Posterior vena cava (tissue), 2 donors: ENCODE measurements around the gene NCAPG2. TPM values are rescaled to one million over a fixed set of nuclear protein-coding genes. Genes with fewer than 3 reads are reported as not detected.

Experiments
- DNase-seq: peaks from one replicate; pipeline ENCODE4 v3.0.0-alpha.2; 2020; ENCODE audit warnings: low spot score
- intact Hi-C, 2 donors: fragments of 100-400 bp; cut with DNase I; formaldehyde crosslinking; loops; one replicate each; pipeline versions ENCODE4 v1.14.1 to v1.14.2; 2022 to 2023
- total RNA-seq, 2 donors: library from RNA; stranded (reverse); fragmentation: NEBNext Ultra II Directional; extraction: Animal tissue kit (Norgen Biotek cat#: 25700); gene quantifications; one replicate each; pipeline ENCODE4 v1.2.1, GENCODE V29; 2021
- donor health status: DM: yes; HTN: yes; CAD: no.
- donor health status: DM: yes; HTN: yes; CAD: no.

NCAPG2 gene
- total RNA-seq, 2 donors from 2014 or later = 6.4 to 8.4 TPM

DNA sequence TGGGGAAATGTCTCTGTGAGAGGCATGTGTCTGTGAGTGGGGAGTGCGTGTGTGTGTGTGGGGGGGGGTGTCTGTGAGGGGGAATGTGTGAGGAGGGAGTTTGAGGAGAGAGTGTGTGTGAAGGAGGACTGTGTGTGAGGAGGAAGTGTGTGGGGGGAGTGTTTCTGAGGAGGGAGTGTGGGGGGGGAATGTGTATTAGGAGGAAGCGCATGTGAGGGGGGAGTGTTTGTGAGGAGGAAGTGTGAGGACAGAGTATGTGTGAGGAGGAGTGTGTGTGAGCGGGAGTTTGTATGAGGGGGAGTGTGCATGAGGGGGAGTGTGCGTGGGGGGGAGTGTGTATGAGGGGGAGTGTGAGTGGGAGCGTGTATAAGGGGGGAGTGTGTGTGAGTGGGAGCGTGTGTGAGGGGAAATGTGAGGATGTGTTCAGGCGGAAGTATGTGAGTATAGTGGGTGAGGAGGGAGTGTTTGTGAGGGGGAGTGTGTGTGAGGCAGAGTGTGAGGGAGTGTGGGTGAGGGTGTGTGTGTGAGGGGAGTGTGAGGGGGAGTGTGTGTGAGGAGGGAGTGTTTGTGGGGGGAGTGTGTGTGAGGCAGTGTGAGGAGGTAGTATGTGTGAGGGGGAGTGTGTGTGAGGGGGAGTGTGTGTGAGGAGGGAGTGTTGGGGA is 95.2 kb downstream of the NCAPG2 start:
- intact Hi-C loops = no loop called here
- DNase-seq = no peak

- no peak for DNase-seq
- intact Hi-C loops = no loop called here
Observed at GRCh38 chr7:158607563-158607962, 97.0 kb downstream of the NCAPG2 start.

DNA sequence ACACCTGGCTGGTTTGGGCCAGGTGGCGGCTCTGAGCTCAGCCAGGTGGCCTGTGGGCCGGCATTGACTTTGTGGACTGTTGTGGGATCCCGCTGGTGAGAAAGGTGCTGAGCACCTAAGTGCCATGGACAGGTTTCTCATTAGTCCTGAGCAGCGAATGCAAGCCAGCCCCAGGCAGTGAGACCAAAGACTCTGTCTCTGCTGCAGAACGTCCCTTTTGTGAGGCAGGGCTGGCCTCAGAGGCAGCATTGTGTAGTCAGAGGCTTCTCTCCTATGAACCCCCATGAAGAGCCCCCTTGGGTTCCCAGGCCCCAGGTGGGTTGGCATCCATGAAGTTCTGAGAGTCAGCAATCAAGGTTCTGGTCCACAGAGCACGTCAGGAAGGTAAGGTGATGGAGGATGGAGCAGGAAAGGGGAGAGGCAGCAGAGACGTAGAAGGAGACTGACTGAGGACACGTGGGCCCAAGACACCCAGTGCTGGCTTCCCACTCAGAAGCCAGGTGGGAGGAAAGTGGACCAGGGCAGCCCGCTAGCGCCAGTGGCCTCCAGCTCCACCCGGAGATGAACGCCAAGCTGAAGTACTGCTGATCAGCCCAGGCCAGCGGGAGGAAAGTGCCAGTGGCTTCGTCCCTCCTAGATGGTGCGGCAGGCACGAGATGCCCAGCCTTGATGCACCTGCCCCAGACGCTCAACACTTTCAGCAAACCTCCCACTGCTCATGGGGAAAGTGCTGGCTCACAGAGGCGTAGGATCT is 97.8 kb downstream of the NCAPG2 start:
- intact Hi-C loops = no loop called here

GRCh38 chr7:158606129-158606528 is 98.5 kb downstream of the NCAPG2 start:
- no peak for DNase-seq

More for the DNA sequence above, 97.8 kb downstream of the NCAPG2 start:
- no peak for DNase-seq

DNA sequence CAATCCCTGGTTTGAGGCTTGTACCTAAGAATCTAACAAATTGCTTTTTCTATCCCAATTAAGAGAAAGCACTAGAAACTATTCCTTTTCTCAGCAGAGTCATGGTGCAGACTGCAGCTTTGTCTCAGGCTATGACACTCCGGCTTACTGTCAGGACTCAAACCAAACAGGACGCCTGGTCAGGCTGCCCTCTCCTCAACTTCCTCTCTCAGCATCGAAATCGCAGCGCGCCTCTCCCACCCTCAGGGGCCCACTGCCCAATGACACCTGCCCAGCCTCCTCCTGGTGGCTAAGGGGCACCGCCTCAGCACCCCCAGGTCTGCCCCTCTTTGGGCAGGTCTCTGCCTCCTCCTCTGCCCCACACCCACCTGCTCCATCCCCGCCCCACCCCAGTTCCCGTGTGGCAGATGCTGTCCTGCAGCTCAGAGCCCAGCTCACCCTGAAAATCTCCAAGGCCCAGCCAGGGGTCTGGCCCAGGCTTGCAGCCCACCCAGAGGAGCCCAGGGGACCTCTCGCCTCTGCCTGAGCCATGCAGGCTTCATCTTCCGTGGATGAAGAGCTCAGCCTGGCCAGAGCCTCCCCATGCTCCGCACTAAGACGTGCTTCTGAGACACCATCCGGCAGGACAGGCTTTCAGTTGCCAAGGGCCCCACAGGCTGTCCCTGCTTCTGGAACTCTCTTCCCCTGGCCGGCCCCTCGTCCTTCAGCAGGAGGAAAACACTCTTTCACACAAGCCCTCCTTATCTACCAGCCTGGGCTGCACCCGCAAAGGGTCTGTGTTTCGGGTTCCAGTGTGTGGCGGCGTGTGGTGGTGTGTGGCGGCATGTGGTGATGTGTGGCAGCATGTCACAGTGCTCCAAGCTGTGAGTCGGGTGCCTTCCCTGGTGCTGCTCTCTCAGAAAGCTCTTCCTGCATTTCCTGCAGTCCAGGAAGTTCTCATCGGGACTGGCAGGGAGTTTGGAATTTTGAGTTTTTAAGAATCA is 100.5 kb downstream of the NCAPG2 start:
- DNase-seq = no peak
- intact Hi-C loops = no loop called here

More at GRCh38 chr7:158606129-158606528, 98.5 kb downstream of the NCAPG2 start:
- intact Hi-C loops = no loop called here

- DNase-seq = no peak
- intact Hi-C loops = no loop called here
Observed at GRCh38 chr7:158602905-158603772, 101.5 kb downstream of the NCAPG2 start.

- DNase-seq = no peak
- intact Hi-C loops = no loop called here
Observed at GRCh38 chr7:158602041-158602440, 102.6 kb downstream of the NCAPG2 start.

GRCh38 chr7:158601090-158601489 is 103.5 kb downstream of the NCAPG2 start:
- no peak for DNase-seq
- intact Hi-C loops = no loop called here

DNA sequence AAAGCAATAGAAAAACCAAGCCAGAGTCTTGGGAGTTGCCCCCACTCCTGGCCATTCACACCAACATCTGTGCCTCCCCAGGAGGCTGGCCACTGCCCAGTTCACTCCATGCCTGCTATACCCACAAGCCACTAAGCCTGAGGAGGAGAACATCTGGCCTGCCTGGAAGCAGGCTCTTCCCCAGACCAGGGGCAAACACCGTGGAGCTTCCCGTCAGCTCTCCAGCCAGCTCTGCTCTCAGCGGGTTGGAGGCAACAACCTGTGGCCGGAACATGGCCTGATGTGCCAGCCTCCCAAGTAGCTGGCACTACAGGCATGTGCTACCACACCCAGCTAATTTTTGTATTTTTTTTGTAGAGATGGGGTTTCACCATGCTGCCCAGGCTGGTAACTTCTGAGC is 107.9 kb downstream of the NCAPG2 start:
- no peak for DNase-seq
- intact Hi-C loops = no loop called here

GRCh38 chr7:158596309-158596708 is 108.3 kb downstream of the NCAPG2 start:
- intact Hi-C loops = no loop called here
- DNase-seq = no peak

DNA sequence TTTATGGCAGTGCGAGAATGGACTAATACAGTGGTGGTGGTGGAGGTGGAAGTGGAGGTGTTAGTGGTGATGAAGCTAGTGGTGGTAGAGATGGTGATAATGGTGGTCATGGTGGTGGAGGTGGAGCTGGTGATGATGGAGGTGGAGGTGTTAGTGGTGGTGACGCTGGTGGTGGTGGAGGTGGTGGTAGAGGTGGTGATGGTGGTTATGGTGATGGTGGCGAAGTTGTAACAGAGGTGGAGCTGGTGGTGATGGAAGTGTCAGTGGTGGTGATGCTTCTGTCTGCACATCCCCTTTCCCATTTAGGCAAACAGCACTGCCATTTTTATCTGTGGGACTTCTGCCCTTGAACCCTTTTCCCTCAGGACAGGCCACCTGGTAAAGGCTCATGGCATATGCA is 109.5 kb downstream of the NCAPG2 start:
- DNase-seq = no peak
- intact Hi-C loops = no loop called here

DNA sequence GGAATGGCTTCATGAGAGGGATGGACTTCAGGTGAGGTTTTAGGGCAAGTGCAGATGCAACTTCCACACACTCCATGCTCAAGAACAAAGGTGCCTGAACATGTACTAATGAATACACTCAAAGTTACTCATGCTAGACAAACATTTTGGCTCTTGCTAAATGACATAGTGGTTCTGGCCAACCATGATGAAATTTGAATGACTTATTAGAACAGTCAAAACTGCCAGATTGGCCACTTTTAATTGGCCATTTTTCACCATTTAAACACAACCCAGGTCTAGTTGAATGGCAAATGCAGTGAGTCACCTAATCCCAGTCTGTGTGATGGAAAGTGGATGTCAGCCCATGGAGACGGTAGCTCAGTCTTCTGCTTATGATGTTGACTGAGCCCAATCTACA is 112.1 kb downstream of the NCAPG2 start:
- no peak for DNase-seq
- intact Hi-C loops = no loop called here

- DNase-seq = no peak
- intact Hi-C loops = no loop called here
Observed at GRCh38 chr7:158591944-158592343, 112.7 kb downstream of the NCAPG2 start.

- intact Hi-C loops = no loop called here
- DNase-seq = no peak
Observed at GRCh38 chr7:158590181-158590530, 114.4 kb downstream of the NCAPG2 start.

DNA sequence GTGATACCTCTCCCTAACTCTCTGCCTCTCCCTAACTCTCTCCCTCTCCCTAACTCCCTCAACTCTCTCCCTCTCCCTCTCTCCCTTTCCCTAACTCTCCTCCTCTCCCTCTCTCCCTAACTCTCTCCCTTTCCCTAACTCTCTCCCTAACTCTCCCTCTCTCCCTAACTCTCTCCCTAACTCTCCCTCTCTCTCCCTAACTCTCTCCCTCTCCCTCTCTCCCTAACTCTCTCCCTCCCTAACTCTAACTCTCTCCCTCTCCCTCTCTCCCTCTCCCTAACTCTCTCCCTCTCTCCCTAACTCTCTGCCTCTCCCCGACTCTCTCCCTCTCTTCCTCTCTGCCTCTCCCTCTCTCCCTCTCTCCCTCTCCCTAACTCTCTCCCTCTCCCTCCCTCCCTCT is 115.0 kb downstream of the NCAPG2 start:
- no peak for DNase-seq
- intact Hi-C loops = no loop called here

GRCh38 chr7:158588878-158589442 is 115.6 kb downstream of the NCAPG2 start:
- intact Hi-C loops = no loop called here
- DNase-seq = no peak

GRCh38 chr7:158588085-158588877 is 116.3 kb downstream of the NCAPG2 start:
- intact Hi-C loops = no loop called here
- peak; percentile 74 for DNase-seq
